Measurements from ENCODE around the gene TNIK.

DNA sequence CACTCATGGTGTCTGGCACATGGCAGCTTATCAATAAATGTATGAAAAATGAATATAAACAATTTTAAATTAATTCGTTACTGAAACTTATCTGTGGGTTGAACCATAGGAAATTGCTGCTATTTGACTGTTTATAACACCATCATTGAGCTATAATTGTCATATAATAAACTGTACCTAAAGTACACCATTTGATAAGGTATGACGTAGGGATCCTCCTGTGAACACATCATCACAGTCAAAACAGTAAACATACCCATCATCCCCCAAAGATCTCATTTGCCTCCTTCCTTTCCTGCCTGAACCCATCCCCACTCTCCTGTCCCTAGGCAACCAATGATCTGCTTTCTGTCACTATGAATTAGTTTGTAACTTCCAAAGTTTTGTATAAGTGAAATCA is 282.7 kb downstream of the TNIK start:
- TF ChIP-seq, protein P1, sequence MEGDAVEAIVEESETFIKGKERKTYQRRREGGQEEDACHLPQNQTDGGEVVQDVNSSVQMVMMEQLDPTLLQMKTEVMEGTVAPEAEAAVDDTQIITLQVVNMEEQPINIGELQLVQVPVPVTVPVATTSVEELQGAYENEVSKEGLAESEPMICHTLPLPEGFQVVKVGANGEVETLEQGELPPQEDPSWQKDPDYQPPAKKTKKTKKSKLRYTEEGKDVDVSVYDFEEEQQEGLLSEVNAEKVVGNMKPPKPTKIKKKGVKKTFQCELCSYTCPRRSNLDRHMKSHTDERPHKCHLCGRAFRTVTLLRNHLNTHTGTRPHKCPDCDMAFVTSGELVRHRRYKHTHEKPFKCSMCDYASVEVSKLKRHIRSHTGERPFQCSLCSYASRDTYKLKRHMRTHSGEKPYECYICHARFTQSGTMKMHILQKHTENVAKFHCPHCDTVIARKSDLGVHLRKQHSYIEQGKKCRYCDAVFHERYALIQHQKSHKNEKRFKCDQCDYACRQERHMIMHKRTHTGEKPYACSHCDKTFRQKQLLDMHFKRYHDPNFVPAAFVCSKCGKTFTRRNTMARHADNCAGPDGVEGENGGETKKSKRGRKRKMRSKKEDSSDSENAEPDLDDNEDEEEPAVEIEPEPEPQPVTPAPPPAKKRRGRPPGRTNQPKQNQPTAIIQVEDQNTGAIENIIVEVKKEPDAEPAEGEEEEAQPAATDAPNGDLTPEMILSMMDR (IDR thresholded peaks at IDR 0.05), result no peak
- no peak for TF ChIP-seq POLR2A (IDR thresholded peaks at IDR 0.05)

Data from prostate gland (tissue), 2 donors.